GOT3 (cell line): Measurements from ENCODE around the gene SLC27A5.
"Not testable (repeated sequence)": the region's sequence is repeated elsewhere in the genome, so short reads cannot be mapped to it uniquely, and the experiment has no call there.

Experiments
- DNase-seq: peaks from one replicate; lab custom pipeline; 2025; ENCODE audit warnings: mixed read lengths; lab: John Stamatoyannopoulos, UW

SLC27A5 gene

GRCh38 chr19:58497634-58498170 lies 14.1 kb downstream of the SLC27A5 start:
- no peak for DNase-seq

DNA sequence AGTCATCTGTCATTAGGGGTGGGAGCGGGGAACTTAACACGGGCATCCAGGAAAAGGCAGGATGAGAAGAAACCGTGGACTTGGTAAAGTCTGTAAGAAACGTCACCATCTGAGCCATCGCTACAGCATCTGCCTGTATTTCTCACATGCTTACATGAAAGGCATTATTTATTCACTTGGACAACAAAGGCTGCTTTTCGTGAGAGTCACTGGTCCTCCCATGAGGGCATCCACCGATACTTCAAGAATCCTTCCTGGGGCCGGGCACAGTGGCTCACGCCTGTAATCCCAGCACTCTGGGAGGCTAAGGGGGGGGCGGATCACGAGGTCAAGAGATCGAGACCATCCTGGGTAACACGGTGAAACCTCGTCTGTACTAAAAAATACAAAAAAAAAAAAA lies 19.5 kb downstream of the SLC27A5 start:
- no peak for DNase-seq

DNA sequence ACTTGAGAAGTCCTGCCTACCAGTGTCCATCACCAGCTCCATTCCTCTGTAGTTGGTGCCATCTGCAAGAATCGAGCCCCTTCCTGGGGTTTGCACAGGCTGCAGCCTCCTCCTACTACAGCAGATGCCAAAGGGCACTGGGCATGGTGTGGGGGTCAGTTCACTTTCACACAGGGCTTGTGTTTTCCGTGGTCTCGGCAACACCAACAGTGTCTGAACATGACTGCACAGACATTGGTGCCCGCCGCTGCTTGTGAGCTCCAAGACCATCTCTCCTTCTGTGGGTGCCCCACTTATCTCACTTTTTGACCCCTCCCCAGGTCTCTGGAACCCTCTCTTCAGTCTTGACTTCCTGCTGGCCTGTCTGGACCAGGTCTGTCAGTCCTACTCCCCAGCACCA lies 20.4 kb downstream of the SLC27A5 start:
- DNase-seq: no peak

- not testable (repeated sequence) for DNase-seq
Measured at GRCh38 chr19:58484349-58484748, 27.4 kb downstream of the SLC27A5 start.

DNA sequence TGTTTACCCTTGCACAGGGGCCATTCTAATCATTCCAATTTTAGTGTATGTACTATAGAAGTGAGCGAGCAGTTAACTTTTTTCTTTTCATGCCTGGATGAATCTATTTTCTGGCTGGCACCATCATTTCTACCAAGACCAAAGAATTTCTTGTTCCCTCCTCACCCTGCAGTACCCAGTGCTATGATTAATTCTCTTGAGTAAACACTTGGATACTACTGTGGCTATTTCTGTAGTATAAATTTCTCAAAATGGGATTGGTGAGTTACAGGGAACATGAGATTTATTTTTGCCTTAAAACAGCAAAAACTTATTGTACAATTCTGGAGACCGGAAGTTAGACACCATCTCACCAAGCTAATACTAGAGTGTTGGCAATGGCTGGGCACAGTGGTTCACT lies 28.0 kb downstream of the SLC27A5 start:
- DNase-seq: no peak

GRCh38 chr19:58482372-58482771 lies 29.4 kb downstream of the SLC27A5 start:
- no peak for DNase-seq

- DNase-seq: no peak
Measured at GRCh38 chr19:58480831-58481230, 31.0 kb downstream of the SLC27A5 start.

- no peak for DNase-seq
Measured at GRCh38 chr19:58480481-58480830, 31.3 kb downstream of the SLC27A5 start.

DNA sequence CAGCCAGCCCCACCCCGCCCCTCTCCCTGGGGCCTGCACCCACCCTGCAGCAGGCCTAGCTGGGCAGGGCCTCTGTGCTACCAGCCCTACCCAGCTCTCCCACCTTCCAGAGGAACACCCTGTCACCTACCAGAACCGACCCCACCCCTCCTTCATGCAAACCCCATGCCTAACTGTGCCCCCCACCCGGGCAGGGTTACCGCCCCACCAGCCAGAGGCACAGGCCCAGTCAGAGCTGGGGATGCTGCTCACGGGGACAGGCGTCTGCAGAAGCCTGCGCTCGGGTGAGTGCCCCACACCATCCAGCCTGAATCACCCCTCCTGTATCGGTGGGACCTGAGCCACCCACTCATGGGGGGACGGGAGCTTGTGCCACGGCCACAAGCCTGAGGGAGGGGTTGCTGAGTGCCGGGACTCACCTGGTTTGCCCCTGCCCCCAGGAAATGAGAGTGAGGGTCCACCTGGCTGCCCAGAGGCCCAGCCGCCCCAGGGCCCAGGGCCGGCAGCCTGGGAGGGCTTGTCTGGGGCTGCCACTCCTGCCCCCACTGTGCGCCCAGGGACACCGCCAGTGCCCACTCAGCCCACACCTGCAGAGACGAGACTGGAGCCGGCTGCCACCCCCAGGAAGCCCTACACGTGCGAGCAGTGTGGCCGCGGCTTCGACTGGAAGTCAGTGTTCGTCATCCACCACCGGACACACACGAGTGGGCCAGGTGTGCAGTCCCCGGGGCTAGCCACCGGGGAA lies 31.9 kb downstream of the SLC27A5 start:
- no peak for DNase-seq

DNA sequence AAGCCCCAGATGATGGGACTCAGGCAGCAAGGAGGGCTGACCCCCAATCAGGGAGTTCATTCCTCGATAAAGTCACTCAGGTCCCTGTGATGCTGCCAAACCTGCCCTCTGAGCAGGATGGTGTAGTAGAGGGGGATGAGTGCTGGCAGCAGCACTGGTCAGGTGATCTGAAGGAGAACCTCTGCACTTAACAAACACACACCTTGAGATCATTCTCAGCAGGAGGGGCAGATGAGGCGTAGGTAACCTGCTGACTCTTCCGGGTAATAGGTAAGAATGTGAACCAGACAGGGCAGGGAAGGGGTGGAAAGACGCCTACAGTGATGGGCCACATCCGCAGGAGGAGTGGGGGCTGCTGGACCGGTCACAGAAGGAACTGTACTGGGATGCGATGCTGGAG lies 32.5 kb downstream of the SLC27A5 start:
- DNase-seq: no peak

- DNase-seq: no peak
Measured at GRCh38 chr19:58477871-58478270, 33.9 kb downstream of the SLC27A5 start.

DNA sequence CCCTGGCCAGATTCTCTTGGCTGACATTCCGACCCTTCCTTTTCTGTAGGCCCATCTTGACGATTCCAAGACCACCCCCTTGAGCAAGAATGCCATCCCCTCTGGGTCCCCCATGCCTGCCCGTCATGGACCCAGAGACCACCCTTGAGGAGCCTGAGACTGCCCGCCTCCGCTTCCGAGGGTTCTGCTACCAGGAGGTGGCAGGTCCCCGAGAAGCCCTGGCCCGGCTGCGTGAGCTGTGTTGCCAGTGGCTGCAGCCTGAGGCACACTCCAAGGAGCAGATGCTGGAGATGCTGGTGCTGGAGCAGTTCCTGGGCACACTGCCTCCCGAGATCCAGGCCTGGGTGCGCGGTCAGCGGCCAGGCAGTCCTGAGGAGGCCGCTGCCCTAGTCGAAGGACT lies 34.7 kb downstream of the SLC27A5 start:
- no peak for DNase-seq

DNA sequence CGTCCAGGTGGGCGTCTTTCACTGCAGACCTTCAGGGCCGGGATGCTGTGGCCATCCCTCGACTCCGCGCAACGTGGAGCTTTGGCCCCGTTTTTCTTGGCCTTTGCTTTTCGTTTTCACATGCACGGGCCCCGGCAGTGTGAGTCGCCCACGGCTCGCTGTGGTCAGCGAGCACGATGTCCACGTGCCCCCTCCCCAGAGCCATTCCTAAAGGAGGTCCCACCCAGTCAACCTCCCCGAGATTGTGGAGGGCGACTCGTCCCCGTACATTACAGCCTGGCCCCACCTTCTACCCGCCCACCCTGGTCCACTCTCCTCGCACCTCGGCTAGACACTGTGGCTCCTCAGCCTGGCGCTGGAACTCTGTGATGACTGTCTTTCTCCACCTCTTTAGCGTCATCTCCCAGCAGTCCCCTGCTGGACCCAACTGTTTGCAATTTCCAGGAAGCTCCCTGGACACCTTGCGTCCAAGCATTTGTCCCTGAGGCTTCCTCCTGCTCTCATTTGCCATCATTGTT lies 35.2 kb downstream of the SLC27A5 start:
- DNase-seq: no peak

DNA sequence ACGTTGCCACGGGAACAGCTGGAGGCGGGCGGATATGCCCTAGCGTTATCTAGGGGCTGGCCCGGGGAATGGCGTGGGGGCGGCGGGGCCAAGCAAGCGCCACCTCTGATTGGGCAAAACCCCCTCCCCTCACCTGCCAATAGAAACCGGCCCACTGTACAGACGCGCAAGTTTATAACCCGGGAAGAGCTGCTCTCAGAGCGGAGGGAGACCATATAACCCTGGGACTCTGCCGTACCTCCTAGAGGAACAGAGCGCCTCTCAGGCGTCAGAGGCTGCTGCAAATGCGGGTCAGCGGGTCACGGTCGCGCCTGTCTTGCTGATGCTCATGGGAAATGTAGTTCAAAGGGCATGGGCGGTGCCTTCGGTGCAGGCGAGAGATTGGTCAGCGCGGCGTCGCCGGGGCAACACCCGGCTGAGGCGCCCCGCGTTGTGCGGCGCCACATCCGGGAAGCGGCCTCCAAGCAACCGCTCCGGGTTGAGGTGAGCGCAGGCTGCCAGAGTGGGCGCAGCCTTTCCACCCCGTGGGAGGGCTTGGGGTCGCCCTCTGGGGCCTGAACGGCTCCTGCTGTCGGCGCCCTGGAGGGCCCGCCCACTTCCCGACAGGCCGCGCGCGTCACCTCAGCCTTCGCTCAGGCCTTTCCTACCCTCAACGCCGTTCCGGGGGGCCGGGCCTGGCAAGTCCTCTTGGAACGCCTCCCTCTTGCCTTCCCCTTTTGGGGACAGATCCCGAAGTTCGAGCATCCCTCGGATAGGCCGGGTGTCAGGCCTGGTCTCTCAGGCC lies 35.9 kb downstream of the SLC27A5 start, which contains the start of gene ZNF446:
Gene ZNF446, plus strand, starts transcription at position 639 of the 784 bp plus-strand sequence. CDS start 867 bp downstream, outside the sequence.
- DNase-seq: peak; percentile 83

- no peak for DNase-seq
Measured at GRCh38 chr19:58474997-58475713, 36.6 kb downstream of the SLC27A5 start.

GRCh38 chr19:58474291-58474996 lies 37.3 kb downstream of the SLC27A5 start:
- DNase-seq: no peak

GRCh38 chr19:58473775-58474174 lies 38.0 kb downstream of the SLC27A5 start:
- no peak for DNase-seq

DNA sequence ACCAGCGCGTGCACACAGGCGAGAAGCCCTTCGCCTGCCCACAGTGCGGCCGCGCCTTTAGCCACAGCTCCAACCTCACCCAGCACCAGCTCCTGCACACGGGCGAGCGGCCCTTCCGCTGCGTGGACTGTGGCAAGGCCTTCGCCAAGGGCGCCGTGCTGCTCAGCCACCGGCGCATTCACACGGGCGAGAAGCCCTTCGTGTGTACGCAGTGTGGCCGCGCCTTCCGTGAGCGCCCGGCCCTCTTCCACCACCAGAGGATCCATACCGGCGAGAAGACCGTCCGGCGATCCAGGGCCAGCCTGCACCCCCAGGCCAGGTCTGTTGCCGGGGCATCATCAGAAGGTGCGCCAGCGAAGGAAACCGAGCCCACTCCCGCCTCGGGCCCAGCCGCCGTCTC lies 40.1 kb downstream of the SLC27A5 start:
- DNase-seq: no peak

- DNase-seq: not testable (repeated sequence)
Measured at GRCh38 chr19:58470837-58471543, 40.8 kb downstream of the SLC27A5 start.

DNA sequence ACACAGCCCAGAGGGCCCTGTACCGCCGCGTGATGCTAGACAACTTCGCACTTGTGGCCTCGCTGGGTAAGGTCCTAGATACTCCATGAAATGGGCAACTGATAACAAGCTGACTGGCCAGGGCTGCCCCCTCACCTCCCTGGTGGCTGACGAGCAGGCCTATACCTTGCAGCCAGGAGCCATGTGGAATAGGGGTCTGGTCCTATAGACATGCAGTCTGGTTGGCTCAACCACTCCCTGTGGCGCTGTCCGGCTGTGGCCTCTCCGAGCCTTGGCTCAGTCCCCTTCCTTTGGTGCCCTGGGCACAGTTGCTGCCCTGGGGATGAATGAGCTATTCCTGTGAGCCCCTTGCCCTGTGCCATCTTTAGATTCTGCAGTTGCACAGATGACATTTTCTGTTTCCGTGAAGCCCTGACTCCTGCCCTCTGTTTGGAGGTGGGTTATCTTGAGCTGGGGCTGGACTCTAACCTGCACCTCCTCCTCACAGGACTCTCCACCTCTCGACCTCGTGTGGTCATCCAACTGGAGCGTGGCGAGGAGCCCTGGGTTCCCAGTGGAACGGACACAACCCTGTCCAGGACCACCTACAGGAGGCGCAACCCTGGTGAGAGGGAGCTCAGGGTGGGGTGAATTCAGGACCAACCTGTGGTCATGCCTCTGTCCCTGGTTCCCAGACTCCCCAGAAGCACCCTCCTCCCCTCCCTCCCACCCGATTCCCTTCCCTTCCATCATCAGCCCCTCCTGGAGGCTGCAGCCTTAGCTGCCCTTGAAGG lies 42.4 kb downstream of the SLC27A5 start:
- no peak for DNase-seq
